Ovary (tissue), 9 donors: ENCODE measurements around the gene RASGEF1C. TPM values are rescaled to one million over a fixed set of nuclear protein-coding genes. Genes with fewer than 3 reads are reported as not detected.

Experiments
- DNase-seq, 5 donors: peaks; one replicate each; pipeline ENCODE4 v3.0.0-alpha.2; 2019 to 2020
- H3K27ac ChIP-seq, 2 donors: fragments of 200-600 bp; one replicate each; pipeline versions ENCODE4 v1.5.1 to v1.8.0; 2019 to 2022
- H3K27me3 ChIP-seq: fragments of 200-600 bp; one replicate; pipeline ENCODE4 v1.8.0; 2022
- H3K36me3 ChIP-seq: fragments of 200-600 bp; sonication (generic); one replicate; pipeline ENCODE4 v1.5.1; 2019
- H3K4me1 ChIP-seq: one replicate; pipeline ENCODE4 v1.8.1; 2013; ENCODE audit warnings: mild to moderate bottlenecking, moderate library complexity; ENCODE audit not compliant: insufficient read depth
- H3K4me3 ChIP-seq: fragments of 200-600 bp; sonication (generic); one replicate; pipeline ENCODE4 v1.5.1; 2017
- H3K9me3 ChIP-seq, 2 donors: fragments of 200-600 bp in 1 of 2; sonication (generic) in 1 of 2; one replicate each; pipeline versions ENCODE4 v1.5.1 to v1.8.1; 2013 to 2019; ENCODE audit warnings: mild to moderate bottlenecking in 1 of 2, moderate library complexity in 1 of 2
- CTCF ChIP-seq, 3 donors: fragments of 450-650 bp in 2 of 3; fragments of 200-600 bp in 1 of 3; IDR thresholded peaks; one replicate each; pipeline versions ENCODE4 v1.5.1 to v1.8.0; 2016 to 2022; ENCODE audit warnings: antibody characterized with exemption in 3 of 3, mild to moderate bottlenecking in 1 of 3
- EP300 ChIP-seq: sonication (generic); formaldehyde crosslinking; IDR thresholded peaks from one replicate; pipeline ENCODE4 v1.6.1; 2017; ENCODE audit warnings: antibody characterized with exemption
- POLR2A ChIP-seq: fragments of 450-650 bp; IDR thresholded peaks from one replicate; pipeline ENCODE4 v1.6.1; 2017; ENCODE audit warnings: antibody characterized with exemption, mild to moderate bottlenecking, moderate library complexity
- WGBS, 3 donors: extraction: QIAGEN DNeasy Blood & Tissue Kit in 1 of 3; methylation state at CpG; one replicate each; pipeline versions ENCODE4 v1.1.5 to v1.1.7; 2013 to 2017; 5-methylcytosine and 5-hydroxymethylcytosine counted together
- intact Hi-C, 4 donors: fragments of 100-400 bp; cut with DNase I; formaldehyde crosslinking; loops; one replicate each; pipeline versions ENCODE4 v1.11.0 to v1.15.1; 2022 to 2023
- polyA plus RNA-seq, 2 donors: library from polyadenylated mRNA; stranded (reverse); fragments of 200-250 nt in 1 of 2; fragments of 350-450 nt in 1 of 2; fragmentation: Illumina TruSeq in 1 of 2; extraction: RNeasy Lipid Tissue Mini Kit (QIAGEN cat#74804) in 1 of 2; gene quantifications; one replicate each; pipeline ENCODE4 v1.2.3, GENCODE V29; 2013 to 2014
- total RNA-seq, 7 donors: library from RNA; depleted of rRNA in 2 of 7; stranded (reverse); fragments of >200 nt in 2 of 7; fragmentation: NEBNext Ultra II Directional in 3 of 7; extraction: Animal tissue kit (Norgen Biotek cat#: 25700) in 3 of 7; gene quantifications; one replicate each; pipeline versions ENCODE4 v1.1.0 to v1.2.4, GENCODE V29; 2016 to 2023
- donor health status: DM: no; HTN: no; CAD: no; lungs with moderate emphysema.
- donor health status: DM: no; HTN: no; CAD: no.
- donor health status: Bipolar disorder and iron deficiency.
- donor health status: DM: yes; HTN: yes; CAD: no.
- donor health status: DM: no; HTN: no; CAD: no.
- donor health status: DM: yes; HTN: yes; CAD: no.

Gene RASGEF1C
- total and polyA plus RNA-seq, 9 donors = 0.13 to 0.97 (median 0.38) TPM; not detected in 2

DNA sequence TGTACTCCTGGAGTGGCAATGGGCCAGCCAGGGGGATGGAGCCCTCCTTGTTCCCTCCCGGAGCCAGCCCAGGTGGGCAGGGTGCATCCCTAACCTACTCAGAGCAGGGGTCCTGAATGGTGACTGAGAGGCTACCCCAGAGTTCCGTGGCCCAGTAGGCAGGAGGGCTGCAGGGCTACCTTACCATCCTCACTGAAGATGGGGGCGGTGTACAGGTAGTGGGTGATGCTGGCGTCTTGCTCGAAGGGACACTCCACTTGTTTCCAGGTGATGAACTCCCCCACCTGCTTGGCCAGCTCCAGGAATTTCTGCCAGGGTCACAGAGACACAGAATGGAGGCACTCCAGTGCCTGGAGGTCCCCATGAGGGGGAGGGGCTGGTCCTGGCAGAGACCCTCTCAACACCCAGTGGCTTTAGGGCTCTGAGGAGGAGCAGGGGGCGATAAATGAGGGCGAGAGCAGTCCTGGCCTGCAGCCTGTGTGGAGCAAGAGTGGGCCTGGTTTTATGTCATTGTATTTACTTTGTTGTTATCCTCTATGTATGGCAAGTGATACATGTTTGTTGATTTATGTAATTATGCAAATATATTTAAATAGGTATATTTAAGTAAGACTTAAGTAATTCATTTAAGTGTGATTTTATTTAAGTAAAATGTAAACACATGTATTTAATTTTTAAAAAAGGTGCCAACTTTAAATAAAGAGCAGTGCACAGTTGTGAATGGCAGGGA, 97.6 kb downstream of the RASGEF1C start:
- no peak for TF ChIP-seq POLR2A
- TF ChIP-seq EP300 = no peak
- TF ChIP-seq CTCF (IDR thresholded peaks at IDR 0.05) = no peak
- no peak for DNase-seq
- intact Hi-C loops = no loop called here

GRCh38 chr5:180109920-180110319, 99.1 kb downstream of the RASGEF1C start:
- H3K4me1 ChIP-seq = no peaks in the 10 kb centered on the region
- H3K36me3 ChIP-seq = no peaks in the 10 kb centered on the region
- DNase-seq = no peak
- H3K9me3 ChIP-seq = no peaks in the 10 kb centered on the region
- intact Hi-C loops = no loop called here
- H3K27ac ChIP-seq = no peak overlapping the region
- TF ChIP-seq CTCF (IDR thresholded peaks at IDR 0.05) (no peak), EP300 (no peak), POLR2A (no peak)
- H3K27me3 ChIP-seq = no peaks in the 10 kb centered on the region
- 72 to 83% (median 82%) methylated on average over 9 of the region's 9 CpGs for WGBS, 3 donors
- H3K4me3 ChIP-seq = no peak overlapping the region

More for the DNA sequence above, 97.6 kb downstream of the RASGEF1C start:
- H3K36me3 ChIP-seq = no peaks in the 10 kb centered on the region
- H3K4me3 ChIP-seq = no peak overlapping the region
- no peaks in the 10 kb centered on the region for H3K27me3 ChIP-seq
- no peaks in the 10 kb centered on the region for H3K9me3 ChIP-seq
- H3K4me1 ChIP-seq = no peaks in the 10 kb centered on the region
- no peak overlapping the region for H3K27ac ChIP-seq
- WGBS, 3 donors = 78 to 83% (median 81%) methylated on average over 6 to 7 of the region's 7 CpGs

DNA sequence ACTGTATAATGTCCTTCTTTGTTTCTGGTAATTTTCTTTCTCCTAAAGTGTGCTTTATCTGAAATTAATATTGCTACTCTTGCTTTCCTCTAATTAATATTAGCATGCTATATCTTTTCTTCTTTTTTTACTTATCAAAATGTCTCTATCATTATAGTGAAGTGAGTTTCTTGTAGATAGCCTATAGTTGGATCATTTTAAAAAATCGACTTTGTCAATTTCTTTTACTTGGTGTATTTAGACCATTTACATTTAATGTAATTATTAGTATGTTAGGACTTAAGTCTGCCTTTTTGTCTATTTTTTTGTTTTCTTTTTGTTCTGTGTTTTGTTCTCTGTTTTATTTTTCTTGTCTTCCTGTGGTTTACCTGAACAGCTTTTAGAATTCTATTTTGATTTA, 102.0 kb downstream of the RASGEF1C start:
- Histone ChIP-seq H3K27me3 (no peaks in the 10 kb centered on the region), H3K4me1 (no peaks in the 10 kb centered on the region), H3K4me3 (no peak overlapping the region), H3K9me3 (no peaks in the 10 kb centered on the region), H3K27ac (no peak overlapping the region), H3K36me3 (no peaks in the 10 kb centered on the region)
- TF ChIP-seq CTCF (IDR thresholded peaks at IDR 0.05) (no peak), EP300 (no peak), POLR2A (no peak)
- intact Hi-C loops = no loop called here
- DNase-seq = no peak
- WGBS, 3 donors = 97 to 100% (median 100%) methylated on average over 1 of the region's 1 CpG

DNA sequence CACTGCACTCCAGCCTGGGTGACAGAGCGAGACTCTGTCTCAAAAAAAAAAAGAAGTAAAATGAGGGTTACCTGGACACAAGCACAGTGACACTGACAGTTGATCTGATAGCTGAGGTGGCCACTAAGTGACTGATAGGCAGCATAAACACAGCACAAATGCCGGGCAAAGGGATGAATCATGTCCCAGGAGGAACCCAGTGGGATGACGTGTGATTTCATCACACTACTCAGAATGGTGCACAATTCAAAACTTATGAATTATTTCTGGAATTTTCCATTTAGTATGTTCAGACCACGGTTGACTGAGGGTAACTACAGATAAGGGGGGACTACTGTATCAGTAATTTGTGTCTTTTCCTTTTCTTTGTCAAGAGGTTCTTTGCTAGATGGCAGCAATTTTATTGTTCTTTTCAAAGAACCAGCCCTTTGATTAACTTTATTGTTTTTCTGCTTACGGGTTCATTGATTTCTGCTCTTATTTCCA, 103.1 kb downstream of the RASGEF1C start:
- no peak for TF ChIP-seq CTCF (IDR thresholded peaks at IDR 0.05)
- TF ChIP-seq EP300 = no peak
- TF ChIP-seq POLR2A = no peak
- intact Hi-C loops = no loop called here
- Histone ChIP-seq H3K4me1 (no peaks in the 10 kb centered on the region), H3K27me3 (no peaks in the 10 kb centered on the region), H3K4me3 (no peak overlapping the region), H3K9me3 (no peaks in the 10 kb centered on the region), H3K36me3 (no peaks in the 10 kb centered on the region), H3K27ac (no peak overlapping the region)
- DNase-seq = no peak
- WGBS, 3 donors = 84 to 90% (median 84%) methylated on average over 5 of the region's 5 CpGs
